ENCODE results near the gene FA2H.
"Not testable (repeated sequence)": the region's sequence is repeated elsewhere in the genome, so short reads cannot be mapped to it uniquely, and the experiment has no call there.

FA2H gene

GRCh38 chr16:74668877-74669276 lies 105.7 kb downstream of the FA2H start:
- not testable (repeated sequence) for DNase-seq

- no peak for DNase-seq
Observed at GRCh38 chr16:74667255-74667700, 107.3 kb downstream of the FA2H start.

GRCh38 chr16:74666425-74667254 lies 108.0 kb downstream of the FA2H start, which contains the start of gene RFWD3:
TSS of gene RFWD3 (minus strand) at chr16:74666877. CDS start at chr16:74661449, 5,428 bp downstream.
- peak; percentile 95 for DNase-seq

- DNase-seq = no peak
Observed at GRCh38 chr16:74666010-74666421, 108.6 kb downstream of the FA2H start.

Data from activated naive CD4-positive, alpha-beta T cell treated with anti-CD3 and anti-CD28 coated beads, Interleukin-2, amount 50 U/mL, for 16 hours (primary cell).